GM12878 (cell line): ENCODE measurements around the gene SEPTIN10. TPM values are rescaled to one million over a fixed set of nuclear protein-coding genes. Genes with fewer than 3 reads are reported as not detected.

Experiments used
- ATAC-seq: fragments of 200-7000 bp; cut with Tn5 transposase; 3 replicates; pipeline ENCODE4 v1.9.1; 2020; ENCODE audit warnings: mild to moderate bottlenecking, moderate library complexity
- BruUV-seq: library from RNA; stranded (reverse); fragments of 400-500 nt; replicated peaks from 2 replicates; lab custom pipeline; 2021; lab: Mats Ljungman, UMichigan
- CTCF ChIA-PET: fragments of 300-600 bp; sonication (Branson Sonifier 250); formaldehyde crosslinking; extraction: SDS; loops from one replicate; lab custom pipeline; 2021; ENCODE audit warnings: inconsistent platforms; lab: Yijun Ruan, JAX
- POLR2A ChIA-PET: fragments of 350-600 bp; formaldehyde crosslinking; extraction: SDS; loops from one replicate; lab custom pipeline; 2021; ENCODE audit warnings: inconsistent platforms; lab: Charles Lee
- RAD21 ChIA-PET: fragments of 300-600 bp; sonication (Branson Sonifier 250); formaldehyde crosslinking; loops from one replicate; lab custom pipeline; 2023; ENCODE audit warnings: antibody characterized with exemption; ENCODE audit not compliant: unreplicated experiment; lab: Charles Lee
- SMC1A ChIA-PET: fragments of 300-600 bp; sonication (Branson Sonifier 250); formaldehyde crosslinking; loops from one replicate; lab custom pipeline; 2023; ENCODE audit not compliant: unreplicated experiment, uncharacterized antibody; lab: Charles Lee
- DNase-seq: peaks from one replicate; pipeline ENCODE4 v3.0.0-alpha.2; 2011; ENCODE audit warnings: low read depth, low spot score
- FAIRE-seq: peaks from 3 replicates; lab custom pipeline; 2011; peaks lifted over from hg19 to GRCh38; lab: Jason Lieb, UNC
- H2AFZ ChIP-seq: 2 replicates; pipeline ENCODE4 v1.6.0; 2011; ENCODE audit warnings: low read depth, low read length, control low read depth; ENCODE audit not compliant: control insufficient read depth
- H3K27ac ChIP-seq: 2 replicates; pipeline ENCODE4 v1.5.1; 2011; ENCODE audit warnings: control low read depth; ENCODE audit not compliant: control insufficient read depth, insufficient read depth
- H3K27me3 ChIP-seq, 2 experiments: replicated peaks in 1 of 2; 2 replicates each; pipeline versions ENCODE4 v1.6.0 to v1.6.1; 2011; ENCODE audit warnings: low read length in 1 of 2; ENCODE audit not compliant: control insufficient read depth in 2 of 2, insufficient read depth in 2 of 2
- H3K36me3 ChIP-seq, 2 experiments: 2 replicates each; pipeline ENCODE4 v1.5.1; 2011; ENCODE audit warnings: low read length in 1 of 2; ENCODE audit not compliant: control insufficient read depth in 2 of 2, insufficient read depth in 2 of 2
- H3K4me1 ChIP-seq: 2 replicates; pipeline ENCODE4 v1.6.1; 2011; ENCODE audit warnings: mild to moderate bottlenecking, low read length, moderate library complexity, mixed read lengths; ENCODE audit not compliant: control insufficient read depth, insufficient read depth
- H3K4me2 ChIP-seq: 2 replicates; pipeline ENCODE4 v1.6.0; 2011; ENCODE audit warnings: control low read depth; ENCODE audit not compliant: control insufficient read depth, insufficient read depth
- H3K4me3 ChIP-seq: fragments of 200-600 bp; sonication (generic); 2 replicates; pipeline ENCODE4 v1.5.1; 2016
- H3K79me2 ChIP-seq: 2 replicates; pipeline ENCODE4 v1.6.0; 2011; ENCODE audit warnings: low read length; ENCODE audit not compliant: control insufficient read depth, insufficient read depth
- H3K9ac ChIP-seq: 2 replicates; pipeline ENCODE4 v1.8.0; 2011; ENCODE audit warnings: low read length, control low read depth, mixed read lengths; ENCODE audit not compliant: control insufficient read depth, insufficient read depth
- H3K9me3 ChIP-seq: replicated peaks from 3 replicates; pipeline ENCODE4 v1.5.1; 2011; ENCODE audit warnings: mild to moderate bottlenecking, low read length; ENCODE audit not compliant: control insufficient read depth, insufficient read depth
- H4K20me1 ChIP-seq: 2 replicates; pipeline ENCODE4 v1.6.0; 2011; ENCODE audit not compliant: control insufficient read depth, insufficient read depth
- TCF12 ChIP-seq: IDR thresholded peaks from 2 replicates; pipeline ENCODE4 v1.6.1; 2011; ENCODE audit warnings: low read depth, mild to moderate bottlenecking, low read length
- WGBS: methylation state at CpG from one replicate; pipeline ENCODE4 v1.1.6; 2016; ENCODE audit warnings: low lambda C conversion rate; ENCODE audit not compliant: insufficient replicate concordance, insufficient coverage; ENCODE audit errors: missing lambda C conversion rate; 5-methylcytosine and 5-hydroxymethylcytosine counted together
- in situ Hi-C: fragments of 300-500 bp; cut with MboI; formaldehyde crosslinking; loops from 9 replicates; pipeline ENCODE4 v1.14.3; 2018; ENCODE audit warnings: mixed read lengths
- intact Hi-C: fragments of 100-400 bp; cut with micrococcal nuclease; formaldehyde crosslinking; loops from one replicate; pipeline ENCODE4 v1.14.2; 2022; ENCODE audit not compliant: unreplicated experiment
- polyA plus RNA-seq, 11 experiments: library from polyadenylated mRNA; depleted of rRNA in 4 of 11; unstranded in 6 of 11; stranded (reverse) in 5 of 11; fragments of >200 nt; fragmentation: Nextera tagmentation in 4 of 11; fragmentation: Illumina TruSeq in 1 of 11; extraction: Ambion mirVana in 4 of 11; extraction: Trizol in 1 of 11; gene quantifications; 1 replicate in 1 of 11; 2 replicates in 10 of 11; pipeline versions ENCODE4 v1.2.1 to v1.2.3, GENCODE V29; 2011 to 2016; ENCODE audit warnings: inconsistent platforms in 2 of 11, missing spikeins in 2 of 11, low read depth in 1 of 11
- total RNA-seq, 4 experiments: library from RNA; depleted of rRNA in 3 of 4; stranded (reverse); fragments of >200 nt in 3 of 4; fragmentation: Illumina TruSeq in 1 of 4; extraction: Trizol in 1 of 4; gene quantifications; 2 replicates each; pipeline versions ENCODE4 v1.2.1 to v1.2.3, GENCODE V29; 2013 to 2021
- TF ChIP-seq, protein P1 (sequence below): IDR thresholded peaks from 2 replicates; pipeline ENCODE4 v1.6.1; 2011; ENCODE audit warnings: borderline replicate concordance, low read depth, mild to moderate bottlenecking, moderate library complexity, low read length; ENCODE audit not compliant: insufficient read depth, poor library complexity, severe bottlenecking

SEPTIN10 gene
- total and polyA plus RNA-seq, 10 of the 15 experiments (the other 5 are each of a cell fraction or from before 2014, with no cell fraction given) = 20.2 to 132 (median 62.7) TPM

DNA sequence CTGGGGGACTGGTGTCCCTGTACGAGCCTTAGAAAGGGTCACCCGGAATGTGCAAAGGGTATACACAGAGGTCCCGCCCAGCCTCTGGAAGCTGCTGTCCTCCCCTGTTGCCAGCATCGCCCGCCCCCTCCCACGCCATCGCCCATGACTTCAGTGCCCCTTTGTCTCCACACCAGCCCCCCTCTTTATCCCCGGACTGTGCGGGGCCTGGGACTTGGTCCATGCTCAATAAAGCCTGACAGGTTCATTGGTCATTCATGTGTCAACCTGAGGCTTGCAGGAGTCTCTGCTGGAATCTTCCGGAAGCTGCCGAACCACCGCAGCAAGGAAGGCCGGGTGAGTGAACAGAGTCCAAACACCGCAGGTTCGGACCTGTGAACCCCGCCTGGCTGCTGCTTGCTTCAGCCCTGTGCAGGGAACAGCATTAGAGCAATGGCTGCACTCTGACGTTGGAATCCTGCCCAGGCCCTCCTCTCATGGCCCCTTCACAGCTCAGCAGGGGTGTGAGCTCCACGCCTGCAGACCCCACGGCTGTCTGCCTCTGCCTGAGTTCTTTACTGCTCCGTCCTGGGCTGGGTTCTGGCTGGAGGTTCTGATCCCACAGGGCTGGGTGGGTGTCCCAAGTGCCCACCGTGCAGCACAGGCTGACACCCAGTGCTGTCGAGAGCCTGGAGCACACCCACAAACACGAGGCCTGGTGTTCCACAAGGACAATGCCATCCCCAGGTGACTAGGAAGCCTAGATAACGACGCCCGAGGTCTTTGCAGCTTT is 96.5 kb downstream of the SEPTIN10 start:
- Histone ChIP-seq H3K79me2 (no peaks in the 10 kb centered on the region), H3K4me2 (no peak overlapping the region), H4K20me1 (no peaks in the 10 kb centered on the region), H3K36me3 (no peaks in the 10 kb centered on the region), H3K4me3 (no peak overlapping the region), H3K4me1 (peaks cover 29% of the 10 kb centered on the region), H2AFZ (no peak overlapping the region), H3K27me3 (no peaks in the 10 kb centered on the region), H3K9me3 (no peaks in the 10 kb centered on the region), H3K27ac (no peak overlapping the region), H3K9ac (no peak overlapping the region)
- WGBS = 73% methylated on average over 26 of the region's 26 CpGs
- no TSS peak for BruUV-seq
- no peak for ATAC-seq
- ChIA-PET SMC1A (interaction anchor here (0.7 to 2.0 kb wide), 4 partner anchors 12 to 219 kb away, joined by 3 to 12 read pairs (median 3); no protein-coding TSS in a partner anchor), RAD21 (interaction anchor here (1.2 to 1.5 kb wide), 5 partner anchors 28 to 391 kb away, joined by 4 to 6 read pairs (median 5); no protein-coding TSS in a partner anchor), POLR2A (no interaction called here), CTCF (interaction anchor here (3.2 kb wide), 1 partner anchor 29 kb away, joined by 32 read pairs; no protein-coding TSS in a partner anchor)
- no peak for TF ChIP-seq TCF12
- TF ChIP-seq, protein P1, sequence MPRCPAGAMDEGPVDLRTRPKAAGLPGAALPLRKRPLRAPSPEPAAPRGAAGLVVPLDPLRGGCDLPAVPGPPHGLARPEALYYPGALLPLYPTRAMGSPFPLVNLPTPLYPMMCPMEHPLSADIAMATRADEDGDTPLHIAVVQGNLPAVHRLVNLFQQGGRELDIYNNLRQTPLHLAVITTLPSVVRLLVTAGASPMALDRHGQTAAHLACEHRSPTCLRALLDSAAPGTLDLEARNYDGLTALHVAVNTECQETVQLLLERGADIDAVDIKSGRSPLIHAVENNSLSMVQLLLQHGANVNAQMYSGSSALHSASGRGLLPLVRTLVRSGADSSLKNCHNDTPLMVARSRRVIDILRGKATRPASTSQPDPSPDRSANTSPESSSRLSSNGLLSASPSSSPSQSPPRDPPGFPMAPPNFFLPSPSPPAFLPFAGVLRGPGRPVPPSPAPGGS = peak; percentile 24
- no peak for FAIRE-seq
- in situ Hi-C loops = no loop called here
- DNase-seq = no peak
- intact Hi-C loops = loop anchor here (2.0 to 10.0 kb wide), 2 partner anchors 29 to 473 kb away; no protein-coding TSS in a partner anchor
